ENCODE data around the gene HOMEZ. TPM values are rescaled to one million over a fixed set of nuclear protein-coding genes. Genes with fewer than 3 reads are reported as not detected.

The HOMEZ gene
- total and polyA plus RNA-seq, 2 donors from 2014 or later: 14.8 to 18.5 TPM

DNA sequence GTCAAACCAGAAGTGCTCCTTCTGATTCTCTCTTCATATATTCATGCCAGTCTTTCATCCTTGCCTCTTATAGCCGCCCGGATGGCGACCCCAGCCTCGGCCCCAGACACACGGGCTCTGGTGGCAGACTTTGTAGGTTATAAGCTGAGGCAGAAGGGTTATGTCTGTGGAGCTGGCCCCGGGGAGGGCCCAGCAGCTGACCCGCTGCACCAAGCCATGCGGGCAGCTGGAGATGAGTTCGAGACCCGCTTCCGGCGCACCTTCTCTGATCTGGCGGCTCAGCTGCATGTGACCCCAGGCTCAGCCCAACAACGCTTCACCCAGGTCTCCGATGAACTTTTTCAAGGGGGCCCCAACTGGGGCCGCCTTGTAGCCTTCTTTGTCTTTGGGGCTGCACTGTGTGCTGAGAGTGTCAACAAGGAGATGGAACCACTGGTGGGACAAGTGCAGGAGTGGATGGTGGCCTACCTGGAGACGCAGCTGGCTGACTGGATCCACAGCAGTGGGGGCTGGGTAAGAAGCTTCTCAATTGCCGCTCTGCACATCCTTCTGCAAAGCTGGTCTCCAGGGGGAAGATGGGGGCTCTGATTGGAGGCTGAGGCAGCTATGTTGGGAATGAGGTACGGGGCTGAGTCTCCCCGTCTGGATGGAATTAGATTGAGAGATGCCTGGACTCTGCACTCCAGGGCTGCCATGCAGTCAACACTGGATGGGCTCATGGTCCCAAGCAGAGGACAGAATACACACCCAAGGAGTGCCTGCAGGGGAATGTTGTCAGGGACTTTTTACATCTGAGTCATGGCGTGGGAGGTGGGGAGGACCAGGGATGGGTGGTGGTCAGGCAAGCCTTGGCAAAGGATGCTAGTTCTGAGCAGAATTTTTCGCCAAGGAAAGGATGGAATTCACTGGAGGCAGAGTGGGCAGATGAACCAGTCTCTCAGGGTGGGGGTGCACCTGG lies 22.0 kb upstream of the HOMEZ start:
- FAIRE-seq: no peak
- H3K27ac ChIP-seq (ENCODE audit: low read depth in 2 of 2, low read length in 2 of 2): peak overlapping the region; percentile 88 to 91
- DNase-seq: peak in 1 of 5 donors; percentile 55
- no peaks in the 10 kb centered on the region for H3K27me3 ChIP-seq (ENCODE audit: control insufficient read depth, insufficient read depth, low read length)
- H3K9ac ChIP-seq (ENCODE audit: low read length in 3 of 3): peak overlapping the region in 2 of 3 donors; percentile 91 to 98
- H3K4me3 ChIP-seq (ENCODE audit: low read length in 3 of 3): peak overlapping the region; percentile 81 to 89 (median 87)
- intact Hi-C loops (cut with DNase I): no loop called here
- H3K9me3 ChIP-seq (ENCODE audit: control insufficient read depth in 2 of 3, insufficient read depth in 1 of 3, low read length in 3 of 3): no peaks in the 10 kb centered on the region
- peaks cover 2 to 32% (median 16%) of the 10 kb centered on the region in 3 donors for H3K36me3 ChIP-seq (ENCODE audit: control insufficient read depth in 2 of 3, insufficient read depth in 3 of 3, low read length in 3 of 3)
- H3K4me1 ChIP-seq (ENCODE audit: control insufficient read depth in 2 of 3, insufficient read depth in 2 of 3, low read depth in 1 of 3, low read length in 3 of 3): peaks cover 0 to 26% (median 20%) of the 10 kb centered on the region in 3 donors
- TF ChIP-seq, protein P1, sequence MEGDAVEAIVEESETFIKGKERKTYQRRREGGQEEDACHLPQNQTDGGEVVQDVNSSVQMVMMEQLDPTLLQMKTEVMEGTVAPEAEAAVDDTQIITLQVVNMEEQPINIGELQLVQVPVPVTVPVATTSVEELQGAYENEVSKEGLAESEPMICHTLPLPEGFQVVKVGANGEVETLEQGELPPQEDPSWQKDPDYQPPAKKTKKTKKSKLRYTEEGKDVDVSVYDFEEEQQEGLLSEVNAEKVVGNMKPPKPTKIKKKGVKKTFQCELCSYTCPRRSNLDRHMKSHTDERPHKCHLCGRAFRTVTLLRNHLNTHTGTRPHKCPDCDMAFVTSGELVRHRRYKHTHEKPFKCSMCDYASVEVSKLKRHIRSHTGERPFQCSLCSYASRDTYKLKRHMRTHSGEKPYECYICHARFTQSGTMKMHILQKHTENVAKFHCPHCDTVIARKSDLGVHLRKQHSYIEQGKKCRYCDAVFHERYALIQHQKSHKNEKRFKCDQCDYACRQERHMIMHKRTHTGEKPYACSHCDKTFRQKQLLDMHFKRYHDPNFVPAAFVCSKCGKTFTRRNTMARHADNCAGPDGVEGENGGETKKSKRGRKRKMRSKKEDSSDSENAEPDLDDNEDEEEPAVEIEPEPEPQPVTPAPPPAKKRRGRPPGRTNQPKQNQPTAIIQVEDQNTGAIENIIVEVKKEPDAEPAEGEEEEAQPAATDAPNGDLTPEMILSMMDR (IDR thresholded peaks at IDR 0.05; ENCODE audit: borderline replicate concordance, extremely low read depth, insufficient read depth): no peak

GRCh38 chr14:23307146-23307530 lies 21.2 kb upstream of the HOMEZ start:
- TF ChIP-seq, protein P1 (IDR thresholded peaks at IDR 0.05; ENCODE audit: borderline replicate concordance, extremely low read depth, insufficient read depth): no peak
- H3K27ac ChIP-seq (ENCODE audit: low read depth in 2 of 2, low read length in 2 of 2): peak overlapping the region; percentile 88 to 91
- H3K9me3 ChIP-seq (ENCODE audit: control insufficient read depth in 2 of 3, insufficient read depth in 1 of 3, low read length in 3 of 3): no peaks in the 10 kb centered on the region
- DNase-seq (no peak), FAIRE-seq (no peak)
- intact Hi-C loops (cut with DNase I): no loop called here
- H3K4me1 ChIP-seq (ENCODE audit: control insufficient read depth in 2 of 3, insufficient read depth in 2 of 3, low read depth in 1 of 3, low read length in 3 of 3): peaks cover 0 to 28% (median 20%) of the 10 kb centered on the region in 3 donors
- H3K9ac ChIP-seq (ENCODE audit: low read length in 3 of 3): peak overlapping the region; percentile 79 to 98 (median 91)
- peaks cover 2 to 32% (median 16%) of the 10 kb centered on the region in 3 donors for H3K36me3 ChIP-seq (ENCODE audit: control insufficient read depth in 2 of 3, insufficient read depth in 3 of 3, low read length in 3 of 3)
- peak overlapping the region; percentile 81 to 89 (median 87) for H3K4me3 ChIP-seq (ENCODE audit: low read length in 3 of 3)
- H3K27me3 ChIP-seq (ENCODE audit: control insufficient read depth, insufficient read depth, low read length): no peaks in the 10 kb centered on the region

DNA sequence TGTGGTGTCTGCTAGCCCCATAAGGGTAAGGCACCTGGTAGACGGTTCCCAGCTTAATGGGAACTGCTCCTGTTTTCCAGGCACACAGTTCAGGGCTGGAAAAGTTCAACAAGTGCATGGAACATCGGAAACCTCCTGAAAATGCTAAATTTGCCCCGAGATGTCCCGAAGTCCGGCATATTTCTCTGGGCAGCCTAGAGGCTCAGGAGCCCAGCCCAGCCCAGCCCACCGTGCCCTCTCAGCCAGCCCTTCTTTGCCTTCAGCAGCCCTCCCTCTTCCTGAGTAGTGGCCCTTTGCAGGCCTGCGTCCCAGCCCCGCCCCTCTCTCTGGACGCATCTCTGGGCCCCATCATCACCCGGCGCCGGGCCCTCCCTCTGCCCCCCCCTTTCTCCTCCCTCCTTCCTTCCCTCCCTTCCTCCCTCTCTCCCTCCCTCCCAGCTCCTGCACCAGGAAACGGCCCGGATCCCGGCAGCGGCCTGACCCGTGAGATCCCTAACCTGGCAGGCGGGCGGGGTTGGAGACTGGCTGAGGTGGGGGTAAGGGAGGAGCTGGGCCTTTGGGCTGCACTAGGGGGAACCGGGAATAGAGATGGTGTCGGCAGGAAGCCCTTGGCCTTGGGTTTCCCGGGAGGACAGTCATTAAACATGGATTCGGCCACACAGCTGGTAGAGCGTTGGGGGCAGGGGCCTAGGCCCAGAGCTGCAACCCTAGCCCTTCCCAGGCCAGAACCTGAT lies 20.6 kb upstream of the HOMEZ start, which contains the start of gene BCL2L2:
BCL2L2 (plus strand) TSS at position 422 of the 734 bp plus-strand sequence. CDS start 935 bp downstream, outside the sequence.
- FAIRE-seq (no peak), DNase-seq (peak; percentile 96 to 97 (median 97))
- Histone ChIP-seq H3K27me3 (ENCODE audit: control insufficient read depth, insufficient read depth, low read length) (no peaks in the 10 kb centered on the region), H3K4me1 (ENCODE audit: control insufficient read depth in 2 of 3, insufficient read depth in 2 of 3, low read depth in 1 of 3, low read length in 3 of 3) (peaks cover 0 to 28% (median 20%) of the 10 kb centered on the region in 3 donors), H3K9me3 (ENCODE audit: control insufficient read depth in 2 of 3, insufficient read depth in 1 of 3, low read length in 3 of 3) (no peaks in the 10 kb centered on the region), H3K9ac (ENCODE audit: low read length in 3 of 3) (peak within 1 kb of the TSS; percentile 79 to 98 (median 91)), H3K27ac (ENCODE audit: low read depth in 2 of 2, low read length in 2 of 2) (peak within 1 kb of the TSS; percentile 88 to 91), H3K4me3 (ENCODE audit: low read length in 3 of 3) (peak within 1 kb of the TSS; percentile 81 to 89 (median 87)), H3K36me3 (ENCODE audit: control insufficient read depth in 2 of 3, insufficient read depth in 3 of 3, low read length in 3 of 3) (peaks cover 2 to 32% (median 14%) of the 10 kb centered on the region in 3 donors)
- intact Hi-C loops (cut with DNase I): no loop called here
- TF ChIP-seq, protein P1 (IDR thresholded peaks at IDR 0.05; ENCODE audit: borderline replicate concordance, extremely low read depth, insufficient read depth): peak; percentile 4
